HG02884 (cell line): ENCODE results near the gene ELMO1.

Source experiments
- ATAC-seq: cut with Tn5 transposase; IDR thresholded peaks from one replicate; pipeline ENCODE4 v1.9.1; 2021; ENCODE audit warnings: mild to moderate bottlenecking, moderate library complexity; ENCODE audit not compliant: unreplicated experiment

The ELMO1 gene

GRCh38 chr7:37475646-37476045 is 27.0 kb upstream of the ELMO1 start:
- ATAC-seq = no peak

DNA sequence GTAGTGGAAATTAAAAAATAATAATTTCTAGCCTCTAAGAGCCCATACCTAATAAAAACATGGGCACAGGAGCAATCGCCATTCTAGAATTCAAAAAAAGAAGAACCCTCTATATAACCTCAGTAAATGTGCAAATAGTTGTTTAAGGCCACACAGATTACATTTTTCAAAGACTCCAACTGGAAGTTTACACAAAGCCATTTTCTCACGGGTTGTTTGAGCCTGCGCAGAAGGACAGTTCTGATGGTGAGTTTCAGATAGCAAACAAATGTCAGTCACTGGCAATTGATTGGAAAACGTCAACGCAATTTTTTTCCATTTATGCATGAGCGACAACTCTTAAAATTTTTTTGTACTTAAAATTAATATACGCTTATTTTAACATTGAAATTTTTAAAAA is 23.0 kb upstream of the ELMO1 start:
- no peak for ATAC-seq

- peak; percentile 91 for ATAC-seq
Measured at GRCh38 chr7:37467002-37467401, 18.3 kb upstream of the ELMO1 start.

GRCh38 chr7:37462138-37462537 is 13.5 kb upstream of the ELMO1 start:
- no peak for ATAC-seq

DNA sequence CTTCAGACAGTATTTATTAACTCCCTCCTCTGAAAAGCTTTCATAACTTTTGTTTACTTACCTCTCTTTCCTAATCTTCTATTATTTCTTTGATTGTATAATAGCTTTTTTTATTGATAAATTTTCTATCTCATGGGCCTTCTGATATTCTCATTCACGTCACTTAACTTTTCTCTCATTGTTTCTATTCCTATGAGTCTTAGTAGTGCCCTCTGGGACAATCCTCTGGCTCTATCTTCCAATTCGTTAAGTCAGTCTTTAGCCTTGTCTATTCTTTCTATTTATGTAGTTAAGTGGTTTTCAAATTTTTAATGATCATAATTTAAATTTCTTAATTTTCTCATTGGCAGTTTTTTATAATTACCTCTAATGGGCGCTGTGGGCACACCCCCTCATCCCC is 6.4 kb upstream of the ELMO1 start:
- no peak for ATAC-seq

- no peak for ATAC-seq
Measured at GRCh38 chr7:37452346-37452745, 3.7 kb upstream of the ELMO1 start.

DNA sequence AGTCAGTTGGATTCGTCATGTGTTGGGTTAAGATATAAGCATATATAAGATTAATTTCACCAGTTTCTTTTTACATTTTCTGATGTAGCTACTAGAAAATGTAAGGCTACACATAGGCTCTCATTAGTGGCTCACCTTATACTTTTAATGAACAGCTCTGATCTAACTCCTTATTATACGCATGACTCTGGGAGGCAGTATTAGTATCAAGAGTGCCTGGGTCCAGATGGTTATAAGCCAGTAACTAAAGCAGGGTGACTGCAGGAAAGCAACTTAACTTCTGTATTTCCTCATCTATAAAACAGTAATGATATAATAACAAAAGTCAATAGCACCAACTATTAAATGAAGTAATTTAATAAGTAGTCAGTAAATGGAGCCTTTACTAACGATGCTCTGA is 1.4 kb upstream of the ELMO1 start:
- no peak for ATAC-seq

GRCh38 chr7:37449621-37450020 is 957 bp upstream of the ELMO1 start:
- no peak for ATAC-seq

- ATAC-seq = peak; percentile 21
Measured at GRCh38 chr7:37448011-37448635, 541 bp downstream of the ELMO1 start.

- no peak for ATAC-seq
Measured at GRCh38 chr7:37446371-37446770, 2.3 kb downstream of the ELMO1 start.

- ATAC-seq = no peak
Measured at GRCh38 chr7:37445790-37446189, 2.9 kb downstream of the ELMO1 start.

DNA sequence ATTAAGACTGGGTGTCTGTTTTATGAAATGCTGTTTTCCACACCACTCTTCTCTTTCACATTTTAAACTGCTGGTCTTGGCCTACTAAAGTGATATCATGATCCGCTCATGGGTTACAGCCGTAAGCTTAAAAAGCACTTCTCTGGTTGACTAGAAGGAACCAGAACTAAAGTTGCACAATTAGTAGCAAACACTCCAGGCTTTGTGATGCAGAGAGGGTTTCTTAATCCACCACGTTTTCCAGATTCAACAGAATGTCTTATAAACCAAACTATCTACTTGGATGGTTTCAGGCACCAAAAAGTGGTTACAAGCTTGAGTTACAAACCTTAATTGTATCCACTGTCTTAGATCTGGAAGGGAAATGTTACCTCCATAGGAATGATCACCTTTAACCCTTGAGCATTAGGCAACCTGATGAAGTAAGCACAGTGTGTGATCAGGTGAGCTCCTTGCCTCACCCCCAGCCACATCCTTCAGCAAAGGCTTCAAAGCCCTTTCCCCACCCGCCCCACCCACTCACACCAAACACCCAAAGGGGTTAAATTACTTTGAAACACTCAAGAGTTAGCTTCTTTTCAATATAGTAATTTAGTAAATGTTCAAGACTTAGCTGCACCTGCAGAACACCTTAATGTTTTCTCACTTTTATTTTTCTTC is 3.5 kb downstream of the ELMO1 start:
- ATAC-seq = no peak

DNA sequence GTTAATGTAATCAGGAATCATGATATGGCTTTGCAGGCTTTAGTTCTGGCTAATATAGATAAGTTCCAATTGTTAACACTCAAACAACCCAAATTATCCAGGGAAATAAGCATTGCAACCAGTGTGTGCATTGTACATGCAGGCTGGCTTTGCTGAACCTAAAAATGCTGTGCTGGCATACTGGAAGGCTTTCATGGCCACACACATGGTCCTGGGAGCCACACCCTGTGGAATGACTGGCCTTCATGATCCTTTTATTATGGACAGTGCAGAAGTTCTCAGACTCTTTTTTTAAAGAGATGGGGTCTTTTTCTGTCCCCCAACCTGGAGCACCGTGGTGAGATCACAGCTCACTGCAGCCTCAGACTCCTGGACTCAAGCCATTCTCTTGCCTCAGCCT is 5.0 kb downstream of the ELMO1 start:
- ATAC-seq = no peak

DNA sequence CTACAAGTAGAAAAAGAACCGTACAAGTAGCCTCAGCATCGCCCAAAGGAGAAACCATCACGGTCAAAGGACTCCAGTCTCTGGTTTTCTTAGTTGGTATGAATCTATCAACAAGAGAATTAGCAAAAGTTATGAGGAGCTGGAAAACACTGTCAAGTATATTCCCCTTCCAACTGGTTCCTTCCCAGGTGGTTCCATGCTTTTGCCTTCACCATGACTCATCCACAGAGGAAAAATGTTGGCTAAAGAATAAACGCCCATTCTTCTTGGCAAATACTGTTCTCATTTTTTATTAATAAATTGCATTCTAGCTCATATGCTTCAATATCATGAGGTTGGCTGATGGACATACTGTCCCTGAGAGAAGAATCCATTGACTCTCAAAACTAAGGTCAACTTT is 6.4 kb downstream of the ELMO1 start:
- no peak for ATAC-seq

- no peak for ATAC-seq
Measured at GRCh38 chr7:37441816-37442215, 6.8 kb downstream of the ELMO1 start.

GRCh38 chr7:37441386-37441760 is 7.3 kb downstream of the ELMO1 start:
- no peak for ATAC-seq

DNA sequence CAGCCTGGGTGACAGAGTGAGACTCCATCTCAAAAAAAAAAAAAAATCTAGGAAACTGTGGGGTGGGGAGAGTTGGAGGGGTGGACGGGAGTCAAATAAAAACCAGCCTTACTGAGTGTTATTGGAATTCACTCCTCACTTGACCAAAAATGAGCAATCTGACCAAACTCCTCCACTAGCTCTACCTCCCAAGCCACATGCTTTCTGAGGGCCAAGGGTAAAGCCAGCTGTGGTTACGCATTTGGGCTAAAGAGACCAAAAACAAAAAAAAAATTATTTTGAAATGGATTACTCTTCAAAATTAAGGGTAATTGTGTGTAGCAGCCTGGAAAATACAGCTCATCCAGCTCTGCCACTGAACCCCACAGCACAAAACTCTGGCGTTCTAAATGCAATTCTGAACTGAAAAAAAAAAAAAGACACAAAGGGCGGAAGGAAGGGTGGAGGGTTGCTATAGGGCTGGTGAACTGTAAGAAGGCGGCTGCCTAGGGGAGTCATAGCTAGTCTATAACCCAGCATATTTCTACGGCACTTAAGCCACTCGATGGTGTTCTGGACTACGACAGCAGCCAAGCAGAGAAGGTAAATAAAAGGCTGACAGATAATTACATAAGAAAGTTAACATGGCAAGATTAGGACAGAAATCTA is 7.8 kb downstream of the ELMO1 start:
- ATAC-seq = no peak

GRCh38 chr7:37439653-37440026 is 9.0 kb downstream of the ELMO1 start:
- ATAC-seq = no peak

DNA sequence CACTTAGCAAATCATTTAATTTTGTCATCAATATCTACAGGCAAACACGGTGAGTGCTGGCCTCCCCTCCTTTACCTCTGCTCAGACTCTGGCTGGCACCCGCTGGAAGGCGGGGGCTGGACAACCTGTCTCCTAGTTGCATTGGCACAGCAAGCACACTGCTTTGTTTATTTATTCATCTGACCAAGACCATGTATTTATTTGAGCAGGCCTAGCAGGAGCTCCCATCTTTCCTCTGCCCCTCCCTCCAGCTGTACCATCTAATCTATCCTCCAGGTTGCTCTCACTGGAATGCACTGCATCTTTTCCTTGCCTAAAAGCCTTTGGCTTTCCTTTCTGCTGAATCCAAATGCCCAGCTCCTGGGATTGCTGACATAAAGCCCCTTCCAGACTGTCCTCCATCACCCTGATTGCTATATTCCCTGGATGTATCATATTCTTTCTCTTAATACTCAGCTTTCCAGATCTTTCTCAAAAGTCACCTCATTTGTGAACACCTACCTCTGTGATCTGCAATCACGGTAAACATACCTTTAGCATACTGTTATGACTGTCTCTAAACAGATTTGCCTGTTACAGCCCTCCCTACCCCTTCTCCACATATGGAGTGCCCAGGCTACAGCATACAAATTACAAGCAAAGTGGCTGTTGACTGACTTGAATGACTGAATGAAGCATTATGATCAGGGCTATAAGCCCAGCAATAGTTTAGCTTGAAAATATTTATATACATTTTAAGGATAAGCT is 9.6 kb downstream of the ELMO1 start:
- no peak for ATAC-seq

GRCh38 chr7:37435156-37435855 is 13.4 kb downstream of the ELMO1 start:
- no peak for ATAC-seq

DNA sequence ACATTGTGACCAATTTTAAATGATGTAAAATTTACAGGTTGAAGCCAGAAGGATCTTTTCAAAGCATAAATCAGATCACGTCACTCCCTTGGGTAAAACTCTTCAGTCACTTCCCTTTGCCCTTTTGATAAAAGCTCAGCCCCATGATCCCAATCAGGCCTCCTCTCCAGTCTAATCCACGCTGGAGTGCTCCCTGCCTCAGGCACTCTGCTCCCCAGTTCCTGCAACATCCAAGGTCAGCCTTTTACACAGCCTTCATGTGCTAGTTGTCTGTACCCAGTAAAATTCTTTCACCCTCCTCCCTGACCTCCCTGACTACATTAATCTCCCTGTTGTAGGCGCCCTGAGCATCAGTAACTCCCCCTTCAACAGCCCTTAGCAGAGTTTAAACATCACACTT is 14.1 kb downstream of the ELMO1 start:
- no peak for ATAC-seq
